AML-193 (cell line): Measurements from ENCODE around the gene SCAMP2.
A peak's percentile ranks its signal among the peaks of the same experiment; 100 is the strongest.

Source experiments
- DNase-seq, 2 experiments: peaks; one replicate each; lab custom pipeline; 2025; lab: John Stamatoyannopoulos, UW

The SCAMP2 gene

GRCh38 chr15:74816624-74817369, 56.4 kb downstream of the SCAMP2 start:
- no peak for DNase-seq

- no peak for DNase-seq
Measured at GRCh38 chr15:74815961-74816360, 57.2 kb downstream of the SCAMP2 start.

- no peak for DNase-seq
Measured at GRCh38 chr15:74815121-74815934, 57.8 kb downstream of the SCAMP2 start.

GRCh38 chr15:74812533-74812932, 60.6 kb downstream of the SCAMP2 start, which contains the start of gene LMAN1L:
TSS of gene LMAN1L (plus strand) at chr15:74812835. CDS start at chr15:74812855, 20 bp downstream.
- no peak for DNase-seq

GRCh38 chr15:74809956-74810355, 63.2 kb downstream of the SCAMP2 start:
- no peak for DNase-seq

GRCh38 chr15:74809242-74809641, 63.9 kb downstream of the SCAMP2 start:
- DNase-seq: no peak

- no peak for DNase-seq
Measured at GRCh38 chr15:74808840-74809229, 64.3 kb downstream of the SCAMP2 start.

GRCh38 chr15:74808078-74808839, 64.9 kb downstream of the SCAMP2 start:
- no peak for DNase-seq

GRCh38 chr15:74807282-74807681, 65.9 kb downstream of the SCAMP2 start:
- no peak for DNase-seq

GRCh38 chr15:74804935-74805334, 68.2 kb downstream of the SCAMP2 start:
- DNase-seq: no peak

- DNase-seq: no peak
Measured at GRCh38 chr15:74802862-74803447, 70.2 kb downstream of the SCAMP2 start.

GRCh38 chr15:74802290-74802689, 70.9 kb downstream of the SCAMP2 start:
- DNase-seq: no peak

GRCh38 chr15:74801311-74801997, 71.7 kb downstream of the SCAMP2 start:
- DNase-seq: no peak

GRCh38 chr15:74800559-74801094, 72.5 kb downstream of the SCAMP2 start:
- no peak for DNase-seq

GRCh38 chr15:74799856-74800558, 73.2 kb downstream of the SCAMP2 start:
- peak; percentile 84 to 91 for DNase-seq

GRCh38 chr15:74799255-74799855, 73.8 kb downstream of the SCAMP2 start:
- peak; percentile 14 to 17 for DNase-seq

- no peak for DNase-seq
Measured at GRCh38 chr15:74798388-74799254, 74.5 kb downstream of the SCAMP2 start.

GRCh38 chr15:74795966-74796625, 77.1 kb downstream of the SCAMP2 start:
- no peak for DNase-seq

- no peak for DNase-seq
Measured at GRCh38 chr15:74794970-74795349, 78.2 kb downstream of the SCAMP2 start.
